Testis (tissue), 3 donors: Measurements from ENCODE around the gene CAMK2B. TPM values are rescaled to one million over a fixed set of nuclear protein-coding genes. Genes with fewer than 3 reads are reported as not detected.
A peak's percentile ranks its signal among the peaks of the same experiment; 100 is the strongest.
"Not testable (repeated sequence)": the region's sequence is repeated elsewhere in the genome, so short reads cannot be mapped to it uniquely, and the experiment has no call there.

Experiments used
- DNase-seq: peaks from one replicate; pipeline ENCODE4 v3.0.0-alpha.2; 2019
- H3K27ac ChIP-seq, 2 donors: fragments of 200-600 bp; sonication (generic); one replicate each; pipeline ENCODE4 v1.5.1; 2019
- H3K27me3 ChIP-seq: fragments of 200-600 bp; sonication (generic); one replicate; pipeline ENCODE4 v1.5.1; 2019
- H3K36me3 ChIP-seq: fragments of 200-600 bp; sonication (generic); one replicate; pipeline ENCODE4 v1.5.1; 2017; ENCODE audit warnings: low read depth; ENCODE audit errors: missing control alignments
- H3K4me1 ChIP-seq: fragments of 200-600 bp; sonication (generic); one replicate; pipeline ENCODE4 v1.5.1; 2019
- H3K4me3 ChIP-seq, 2 donors: fragments of 200-600 bp; sonication (generic); one replicate each; pipeline ENCODE4 v1.5.1; 2017 to 2019
- H3K9me3 ChIP-seq: fragments of 200-600 bp; sonication (generic); one replicate; pipeline ENCODE4 v1.5.1; 2017
- CTCF ChIP-seq, 3 experiments: fragments of 450-650 bp in 2 of 3; fragments of 200-600 bp in 1 of 3; sonication (generic) in 1 of 3; IDR thresholded peaks; one replicate each; pipeline ENCODE4 v1.5.1; 2016 to 2019; ENCODE audit warnings: antibody characterized with exemption in 3 of 3, mild to moderate bottlenecking in 2 of 3, moderate library complexity in 1 of 3
- POLR2A ChIP-seq: fragments of 450-650 bp; IDR thresholded peaks from one replicate; pipeline ENCODE4 v1.6.1; 2017; ENCODE audit warnings: antibody characterized with exemption, mild to moderate bottlenecking, moderate library complexity
- WGBS, 2 donors: methylation state at CpG; one replicate each; pipeline ENCODE4 v1.1.5; 2018; 5-methylcytosine and 5-hydroxymethylcytosine counted together
- intact Hi-C: fragments of 100-400 bp; cut with DNase I; formaldehyde crosslinking; loops from one replicate; pipeline ENCODE4 v1.15.1; 2023; ENCODE audit warnings: low total_unique reads
- polyA plus RNA-seq: library from polyadenylated mRNA; stranded (reverse); fragments of 350-450 nt; fragmentation: Illumina TruSeq; extraction: RNeasy Lipid Tissue Mini Kit (QIAGEN cat#74804); gene quantifications from one replicate; pipeline ENCODE4 v1.2.3, GENCODE V29; 2014; ENCODE audit warnings: low read depth, low replicate concordance; ENCODE audit not compliant: insufficient read depth
- total RNA-seq, 2 donors: library from RNA; depleted of rRNA; stranded (reverse); fragments of >200 nt; gene quantifications; one replicate each; pipeline ENCODE4 v1.2.3, GENCODE V29; 2016

The CAMK2B gene
- total and polyA plus RNA-seq, 3 donors from 2014 or later, result 4.0 to 12.5 (median 12.1) TPM

GRCh38 chr7:44206008-44206407 is 119.4 kb downstream of the CAMK2B start:
- no peaks in the 10 kb centered on the region for H3K9me3 ChIP-seq
- 89 to 90% methylated on average over 4 to 5 of the region's 5 CpGs for whole genome bisulfite sequencing, 2 donors
- H3K4me3 ChIP-seq, result no peak overlapping the region
- TF ChIP-seq POLR2A (no peak), CTCF (IDR thresholded peaks at IDR 0.05) (no peak)
- no peak for DNase-seq
- intact Hi-C loops, result no loop called here
- no peaks in the 10 kb centered on the region for H3K27me3 ChIP-seq
- H3K36me3 ChIP-seq, result peaks cover 3% of the 10 kb centered on the region
- no peak overlapping the region for H3K27ac ChIP-seq
- no peaks in the 10 kb centered on the region for H3K4me1 ChIP-seq

GRCh38 chr7:44201813-44202212 is 123.6 kb downstream of the CAMK2B start:
- no peak for DNase-seq
- Histone ChIP-seq H3K4me3 (peak overlapping the region; percentile 89 to 98), H3K36me3 (no peaks in the 10 kb centered on the region), H3K4me1 (no peaks in the 10 kb centered on the region), H3K9me3 (no peaks in the 10 kb centered on the region), H3K27me3 (no peaks in the 10 kb centered on the region), H3K27ac (no peak overlapping the region)
- no peak for TF ChIP-seq CTCF (IDR thresholded peaks at IDR 0.05)
- TF ChIP-seq POLR2A, result no peak
- WGBS, 2 donors, result 16% methylated on average over 8 of the region's 8 CpGs
- intact Hi-C loops, result no loop called here

- peak within 1 kb of the TSS; percentile 89 to 98 for H3K4me3 ChIP-seq
- TF ChIP-seq CTCF (IDR thresholded peaks at IDR 0.05) (peak; percentile 44 to 54 (median 52)), POLR2A (no peak)
- no peaks in the 10 kb centered on the region for H3K27me3 ChIP-seq
- intact Hi-C loops, result no loop called here
- peak within 1 kb of the TSS in 1 of 2 donors; percentile 66 for H3K27ac ChIP-seq
- peak; percentile 98 for DNase-seq
- 1 to 2% methylated on average over 23 to 52 of the region's 58 CpGs for WGBS, 2 donors
- H3K9me3 ChIP-seq, result no peaks in the 10 kb centered on the region
- H3K36me3 ChIP-seq, result no peaks in the 10 kb centered on the region
- no peaks in the 10 kb centered on the region for H3K4me1 ChIP-seq
These were observed 124.5 kb downstream of the CAMK2B start, which contains the start of gene YKT6 for GRCh38 chr7:44200699-44201461. Gene YKT6, plus strand, starts transcription at chr7:44200978. Its CDS starts 158 bp downstream, at chr7:44201136.

GRCh38 chr7:44200163-44200562 is 125.2 kb downstream of the CAMK2B start:
- H3K4me3 ChIP-seq, result peak overlapping the region in 1 of 2 donors; percentile 89
- intact Hi-C loops, H3K4me1 ChIP-seq, H3K9me3 ChIP-seq, H3K27ac ChIP-seq, DNase-seq, H3K36me3 ChIP-seq, H3K27me3 ChIP-seq: not testable (repeated sequence)
- 72% methylated on average over 3 of the region's 3 CpGs; no CpG with 5 or more reads in 1 of the 2 donors for WGBS, 2 donors

- DNase-seq, result no peak
- H3K36me3 ChIP-seq, result no peaks in the 10 kb centered on the region
- 82 to 84% methylated on average over 7 of the region's 7 CpGs for WGBS, 2 donors
- no peak overlapping the region for H3K27ac ChIP-seq
- no peaks in the 10 kb centered on the region for H3K4me1 ChIP-seq
- no peaks in the 10 kb centered on the region for H3K9me3 ChIP-seq
- intact Hi-C loops, result no loop called here
- H3K4me3 ChIP-seq, result no peak overlapping the region
- no peaks in the 10 kb centered on the region for H3K27me3 ChIP-seq
- TF ChIP-seq CTCF (IDR thresholded peaks at IDR 0.05) (no peak), POLR2A (no peak)
These were observed 127.9 kb downstream of the CAMK2B start for GRCh38 chr7:44197474-44197873.
